Forelimb muscle (tissue), 1 donor: Measurements from ENCODE around the gene NAA40. TPM values are rescaled to one million over a fixed set of nuclear protein-coding genes. Genes with fewer than 3 reads are reported as not detected.

Experiments
- DNase-seq: peaks from one replicate; pipeline ENCODE4 v3.0.0-alpha.2; 2013; ENCODE audit warnings: low read depth
- polyA plus RNA-seq: library from polyadenylated mRNA; unstranded; fragments of 120-200 nt; gene quantifications from one replicate; pipeline ENCODE4 v1.2.1, GENCODE V29; 2013; ENCODE audit not compliant: insufficient read length

NAA40 gene
- polyA plus RNA-seq, 1 donor: 17.5 TPM

DNA sequence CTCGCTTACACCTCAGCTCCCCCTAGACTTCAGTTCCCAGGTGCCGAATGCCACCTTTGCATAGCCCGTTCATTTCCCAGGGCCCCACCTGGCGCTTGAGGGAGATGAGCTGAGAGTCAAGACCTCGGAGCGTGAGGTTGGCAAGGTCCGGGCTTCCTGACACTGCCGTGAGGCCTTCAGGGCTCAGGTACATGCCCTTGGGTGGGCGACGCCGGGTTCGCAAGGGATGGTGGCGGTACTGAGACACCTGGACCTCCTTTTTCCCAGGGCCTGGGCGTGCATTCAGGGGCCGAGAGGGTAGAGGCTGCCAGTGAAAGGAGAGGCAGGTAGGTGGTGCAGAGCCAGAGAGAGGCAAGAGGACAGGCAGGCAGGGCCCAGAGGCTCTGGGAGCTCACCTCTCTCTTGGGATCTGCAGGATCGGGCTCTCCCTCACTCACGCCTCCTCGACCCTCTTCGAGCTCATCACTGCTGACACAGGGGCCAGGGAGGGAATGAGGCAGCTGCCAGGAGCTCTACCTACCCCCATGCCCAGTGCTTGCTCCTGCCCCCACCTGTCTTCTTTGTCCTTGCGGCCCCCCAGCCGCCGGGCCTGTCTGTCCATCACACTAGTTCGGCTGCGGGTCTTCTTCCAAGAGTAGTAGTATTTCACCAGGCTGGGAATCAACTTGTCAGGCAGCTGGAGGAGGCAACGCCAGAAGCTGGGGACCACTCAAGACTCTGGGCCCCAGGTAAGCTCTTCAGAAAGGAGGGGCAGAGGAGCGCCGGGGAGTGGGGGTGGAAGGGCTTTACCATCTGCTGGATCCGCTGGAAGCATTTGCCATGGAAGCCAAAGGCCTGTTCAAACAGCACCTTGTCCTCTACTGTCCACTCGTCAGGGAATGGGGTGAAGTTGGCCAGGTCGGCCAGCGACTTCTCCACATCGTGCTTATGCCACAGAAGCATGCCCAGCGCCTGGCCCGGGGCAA is 24.7 kb upstream of the NAA40 start:
- DNase-seq: no peak

- no peak for DNase-seq
Measured at GRCh38 chr11:63914896-63915691, 23.7 kb upstream of the NAA40 start.

DNA sequence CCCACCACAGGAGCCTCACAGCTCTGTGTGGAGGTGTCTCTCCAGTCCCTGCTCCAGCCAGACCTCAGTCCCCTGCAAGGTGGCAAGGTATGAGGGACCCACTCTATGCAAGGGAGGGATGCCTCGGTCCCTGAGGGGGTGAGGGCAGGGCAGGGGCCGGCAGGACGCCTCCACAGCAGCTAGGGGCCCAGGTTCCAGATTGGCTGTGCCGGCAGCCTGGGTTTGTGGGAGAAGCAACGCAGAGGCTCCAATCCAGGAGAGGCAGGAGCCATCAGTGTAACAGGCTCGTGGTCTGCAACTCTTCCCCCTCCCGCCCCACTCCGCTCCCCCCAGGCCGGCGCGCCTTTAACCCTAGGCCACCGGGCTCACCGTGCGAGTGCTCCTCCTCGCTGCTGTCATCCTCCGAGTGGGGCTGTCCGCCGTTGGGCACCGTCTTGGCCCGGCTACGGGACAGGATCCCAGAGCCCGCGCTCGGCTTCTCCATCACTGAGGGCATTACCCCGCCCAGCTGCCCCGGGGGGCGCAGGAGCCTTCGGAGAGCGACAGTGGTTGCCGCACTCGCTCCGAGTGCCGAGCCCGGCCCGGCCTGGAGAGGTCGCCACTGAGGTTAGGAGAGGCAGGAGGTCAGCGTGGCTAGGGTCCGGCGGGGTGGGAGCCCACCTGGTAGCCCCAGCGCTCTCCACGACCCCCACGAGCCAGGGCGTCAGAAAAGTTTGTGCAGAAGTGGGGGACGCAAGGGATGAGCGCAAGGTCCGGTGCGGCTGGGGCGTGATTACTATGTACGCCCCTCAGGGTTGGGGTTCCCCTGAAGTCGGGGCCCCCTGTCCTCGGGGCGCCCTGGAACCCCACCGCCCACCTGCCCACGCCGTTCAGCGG is 22.6 kb upstream of the NAA40 start:
- no peak for DNase-seq

DNA sequence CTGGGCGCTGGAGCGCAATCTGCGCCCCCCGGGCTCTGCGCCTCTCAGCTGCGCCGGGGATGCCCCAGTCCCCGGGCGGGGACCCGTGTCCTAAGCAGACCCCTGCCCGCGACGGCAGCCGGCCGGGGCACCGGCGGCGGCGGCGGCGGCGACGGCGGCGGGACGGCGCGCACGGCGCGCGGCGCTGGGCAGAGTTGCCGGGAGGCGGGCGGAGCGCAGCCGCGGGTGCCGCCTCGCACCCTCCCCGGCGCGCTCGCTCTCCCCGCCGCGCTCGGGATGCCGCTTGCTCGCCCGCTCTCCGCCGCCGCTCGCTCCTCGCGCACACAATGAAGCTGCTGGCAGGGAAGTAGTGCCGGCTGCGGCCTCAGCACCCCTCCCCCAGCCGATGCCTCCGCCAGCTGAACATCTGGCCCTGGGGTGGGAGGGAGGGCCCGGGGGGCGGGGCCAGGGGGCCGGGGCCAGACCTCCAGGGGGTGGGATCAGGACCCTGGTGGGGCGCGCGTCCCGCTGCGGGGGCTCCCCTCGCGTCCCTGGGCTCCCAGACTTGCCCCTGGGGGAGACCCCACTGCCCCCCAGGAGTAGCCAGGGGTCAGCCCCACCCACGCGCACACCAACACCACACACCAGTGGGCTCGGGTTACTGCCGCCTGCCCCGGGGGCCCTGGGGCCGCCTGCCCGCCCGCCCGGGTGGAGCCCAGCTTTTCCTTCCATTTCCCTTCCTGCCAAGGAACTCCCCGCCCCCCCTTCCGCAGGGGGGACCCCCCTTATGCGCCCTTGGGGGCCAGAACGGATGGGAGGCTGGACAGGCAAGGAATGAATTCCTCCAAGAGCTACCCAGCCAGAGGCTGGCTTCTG is 21.7 kb upstream of the NAA40 start, which contains the start of gene RCOR2:
TSS of gene RCOR2 (minus strand) at position 328 of the 855 bp plus-strand sequence. CDS start 708 bp downstream, outside the sequence.
- DNase-seq: no peak

- DNase-seq: no peak
Measured at GRCh38 chr11:63917692-63918506, 20.9 kb upstream of the NAA40 start.

- no peak for DNase-seq
Measured at GRCh38 chr11:63918507-63919191, 20.2 kb upstream of the NAA40 start.

- no peak for DNase-seq
Measured at GRCh38 chr11:63919267-63920125, 19.3 kb upstream of the NAA40 start.

DNA sequence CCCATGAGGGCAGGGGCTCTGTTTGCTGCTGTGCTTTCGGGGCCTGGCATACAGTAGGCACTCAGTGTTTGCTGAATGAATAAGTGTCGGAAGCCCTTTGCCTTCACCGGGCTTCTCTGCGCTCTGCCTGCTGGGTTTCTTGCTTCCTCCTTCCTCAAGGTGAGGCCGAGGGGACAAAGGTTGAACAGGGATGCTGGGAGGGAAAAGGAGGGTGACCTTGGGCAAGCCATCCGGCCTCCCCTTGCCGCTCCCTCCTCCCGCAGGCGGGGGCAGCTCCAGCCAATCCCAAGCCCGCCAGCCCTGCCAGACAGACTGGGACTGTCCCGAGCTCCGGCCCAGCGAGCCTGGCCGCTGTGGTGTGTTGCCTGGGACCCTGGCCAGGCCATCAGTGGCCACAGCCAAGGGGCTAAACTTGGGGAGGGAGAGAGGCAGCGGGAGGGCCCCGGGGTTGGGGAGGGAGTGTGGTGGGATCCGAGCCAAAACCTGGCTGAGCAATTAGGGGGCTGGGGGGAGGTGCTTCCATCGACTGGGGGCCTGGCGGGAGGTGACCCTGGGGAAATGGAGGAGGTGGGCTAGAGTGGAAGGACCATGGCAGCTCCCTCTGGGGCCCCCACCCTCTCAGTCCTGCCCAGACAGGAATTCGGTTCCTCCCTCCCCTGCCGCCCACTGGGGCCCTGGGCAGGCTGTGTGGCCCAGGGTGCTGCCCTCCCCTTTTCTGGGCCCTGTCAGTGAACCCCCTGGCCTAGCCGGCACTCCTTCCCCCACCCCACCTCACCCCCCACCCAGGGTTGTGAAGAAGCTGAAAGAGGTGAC is 18.5 kb upstream of the NAA40 start:
- no peak for DNase-seq

DNA sequence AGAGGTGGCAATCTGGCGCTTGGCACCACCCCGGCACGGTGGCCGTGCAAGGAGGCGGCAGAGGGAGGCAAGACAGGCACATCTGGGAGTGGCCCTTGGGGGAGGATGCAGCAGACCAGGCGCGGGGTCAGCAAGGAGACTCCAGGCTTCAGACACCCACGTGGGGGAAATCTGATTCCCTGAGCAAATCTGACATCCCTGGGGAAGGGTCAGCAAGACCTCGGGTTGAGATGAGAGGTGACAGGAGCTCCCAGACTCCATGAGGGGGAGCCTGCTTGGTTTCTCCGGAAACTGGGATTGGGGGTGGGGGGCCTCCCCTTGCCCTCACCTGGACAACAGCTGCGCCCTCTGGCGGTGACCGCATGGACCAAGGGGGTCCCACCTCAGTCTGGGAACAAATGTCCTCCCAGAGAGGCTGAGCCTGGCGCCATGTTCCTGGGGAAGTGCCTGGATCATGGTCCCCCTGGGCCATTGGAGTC is 17.8 kb upstream of the NAA40 start:
- DNase-seq: no peak

DNA sequence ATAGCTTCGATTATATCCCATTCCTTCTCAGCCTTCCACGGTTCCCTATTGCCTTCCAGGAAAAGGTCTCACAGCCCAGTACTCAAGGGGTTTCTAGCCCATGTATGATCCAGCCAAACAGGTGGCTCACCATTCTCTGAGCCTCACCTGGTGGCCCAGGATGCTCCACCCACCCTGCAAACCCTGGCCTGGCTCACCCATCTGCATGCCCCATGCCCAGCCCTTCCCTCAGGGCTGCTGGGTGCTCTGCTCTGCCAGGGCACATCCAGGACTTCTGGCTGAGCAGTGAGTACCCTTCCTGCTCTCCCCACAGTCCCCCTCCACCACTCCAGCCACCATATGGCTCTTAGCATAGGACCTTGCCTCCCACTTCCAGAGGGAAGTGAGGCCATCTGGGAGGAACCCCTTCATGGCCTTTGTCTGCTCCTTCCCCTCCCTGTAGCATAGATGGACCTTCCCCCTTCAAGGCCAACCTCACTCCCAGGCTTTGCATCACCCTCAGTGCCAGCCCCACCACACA is 16.1 kb upstream of the NAA40 start:
- DNase-seq: no peak

- no peak for DNase-seq
Measured at GRCh38 chr11:63923319-63923718, 15.5 kb upstream of the NAA40 start.

DNA sequence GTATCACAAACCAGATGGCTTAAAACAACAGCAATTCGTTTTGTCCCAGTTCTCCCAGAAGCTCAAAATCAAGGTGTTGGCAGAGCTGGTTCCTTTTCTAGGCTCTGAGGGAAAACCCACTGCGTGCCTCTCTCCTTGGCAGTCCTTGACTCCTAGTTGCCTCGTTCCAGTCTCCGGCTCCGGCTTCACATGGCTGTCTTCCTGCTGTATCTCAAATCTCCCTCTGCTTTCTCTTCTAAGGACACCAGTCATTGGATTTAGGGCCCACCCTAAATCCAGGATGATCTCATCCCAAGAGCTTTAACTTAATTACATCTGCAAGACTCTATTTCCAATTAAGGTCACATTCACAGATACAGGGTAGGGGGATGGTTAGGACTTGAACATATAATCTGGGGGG is 9.2 kb upstream of the NAA40 start:
- no peak for DNase-seq

GRCh38 chr11:63931045-63931444 is 7.8 kb upstream of the NAA40 start:
- DNase-seq: no peak

GRCh38 chr11:63931876-63932275 is 6.9 kb upstream of the NAA40 start:
- no peak for DNase-seq

- no peak for DNase-seq
Measured at GRCh38 chr11:63933459-63933858, 5.3 kb upstream of the NAA40 start.

DNA sequence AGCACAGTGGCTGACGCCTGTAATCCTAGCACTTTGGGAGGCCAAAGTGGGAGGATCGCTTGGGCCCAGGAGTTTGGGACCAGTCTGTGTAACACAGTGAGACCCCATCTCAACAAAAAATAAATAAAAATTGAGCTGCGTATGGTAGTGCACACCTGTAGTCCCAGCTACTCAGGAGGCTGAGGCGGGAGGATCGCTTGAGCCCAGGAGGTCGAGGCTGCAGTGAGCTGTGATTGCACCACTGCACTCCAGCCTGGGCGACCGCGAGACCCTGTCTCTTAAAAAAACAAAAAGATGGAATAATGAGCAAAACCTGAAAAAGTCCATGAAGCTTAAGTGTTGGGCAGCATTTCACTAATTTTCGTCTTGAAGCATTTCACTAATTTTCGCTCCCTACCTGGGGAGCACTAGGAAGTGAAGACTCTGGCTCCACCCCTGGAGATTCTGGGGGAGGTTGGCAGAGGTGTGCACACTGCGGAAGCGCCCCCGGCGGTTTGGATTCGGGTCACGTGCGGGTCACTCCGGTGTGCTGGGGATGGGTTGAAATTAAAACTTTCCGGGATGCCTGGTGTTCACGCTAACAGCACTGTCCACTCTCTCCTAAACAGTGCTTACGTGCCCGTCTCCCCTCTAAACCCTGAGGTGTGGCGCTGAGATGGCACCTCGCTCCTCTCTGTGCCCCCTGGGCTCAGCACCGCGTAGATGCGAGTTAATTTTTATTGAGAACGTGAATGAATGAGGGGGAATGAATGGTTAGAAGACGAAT is 906 bp upstream of the NAA40 start:
- no peak for DNase-seq
